ENCODE data around the gene IL32. TPM values are rescaled to one million over a fixed set of nuclear protein-coding genes. Genes with fewer than 3 reads are reported as not detected.

Gene IL32
- total and polyA plus RNA-seq, 2 donors = 175 to 343 TPM

GRCh38 chr16:3026003-3026378 lies 39.4 kb upstream of the IL32 start:
- Histone ChIP-seq H3K4me1 (ENCODE audit: control insufficient read depth in 2 of 2, insufficient read depth in 2 of 2, low read length in 2 of 2) (peaks cover 36 to 64% of the 10 kb centered on the region in 2 donors), H3K4me3 (ENCODE audit: low read length in 2 of 2) (no peak overlapping the region), H3K36me3 (ENCODE audit: control insufficient read depth in 2 of 2, insufficient read depth in 2 of 2, low read length in 1 of 2) (peaks cover 16 to 21% of the 10 kb centered on the region in 2 donors), H3K9me3 (ENCODE audit: control insufficient read depth in 2 of 2, insufficient read depth in 1 of 2, low read length in 1 of 2) (peaks cover 0 to 27% of the 10 kb centered on the region in 2 donors), H3K27me3 (ENCODE audit: control insufficient read depth in 2 of 2, insufficient read depth in 1 of 2, low read length in 1 of 2) (peaks cover 30 to 47% of the 10 kb centered on the region in 2 donors), H3K27ac (ENCODE audit: low read depth in 1 of 2, low read length in 1 of 2) (no peak overlapping the region)
- 97% methylated on average over 8 of the region's 8 CpGs for WGBS
- no peak for DNase-seq (ENCODE audit: low read depth in 6 of 9, low spot score in 9 of 9)

- Histone ChIP-seq H3K9me3 (ENCODE audit: control insufficient read depth in 2 of 2, insufficient read depth in 1 of 2, low read length in 1 of 2) (peaks cover 0 to 24% of the 10 kb centered on the region in 2 donors), H3K4me3 (ENCODE audit: low read length in 2 of 2) (no peak overlapping the region), H3K27me3 (ENCODE audit: control insufficient read depth in 2 of 2, insufficient read depth in 1 of 2, low read length in 1 of 2) (peaks cover 33 to 46% of the 10 kb centered on the region in 2 donors), H3K4me1 (ENCODE audit: control insufficient read depth in 2 of 2, insufficient read depth in 2 of 2, low read length in 2 of 2) (peaks cover 31 to 56% of the 10 kb centered on the region in 2 donors), H3K36me3 (ENCODE audit: control insufficient read depth in 2 of 2, insufficient read depth in 2 of 2, low read length in 1 of 2) (peaks cover 16 to 21% of the 10 kb centered on the region in 2 donors), H3K27ac (ENCODE audit: low read depth in 1 of 2, low read length in 1 of 2) (no peak overlapping the region)
- 98% methylated on average over 24 of the region's 24 CpGs for WGBS
- DNase-seq (ENCODE audit: low read depth in 6 of 9, low spot score in 9 of 9) = no peak
These were observed 38.6 kb upstream of the IL32 start for GRCh38 chr16:3026609-3027488.

DNA sequence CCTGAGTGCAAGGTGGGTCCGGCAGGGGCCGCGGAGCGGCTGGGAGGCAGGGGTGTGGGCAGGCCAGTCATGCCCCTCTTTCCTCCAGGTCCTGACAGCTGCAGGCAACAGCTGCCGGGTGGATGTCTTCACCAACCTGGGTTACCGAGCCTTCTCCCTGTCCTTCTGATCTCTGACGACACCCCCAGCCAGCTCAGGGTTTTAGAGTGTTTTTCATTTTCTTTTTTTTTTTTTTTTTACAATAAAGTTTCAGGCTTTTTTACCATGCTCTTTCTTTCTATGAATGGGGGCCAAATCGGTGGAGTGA lies 38.0 kb upstream of the IL32 start:
- Histone ChIP-seq H3K27ac (ENCODE audit: low read depth in 1 of 2, low read length in 1 of 2) (no peak overlapping the region), H3K36me3 (ENCODE audit: control insufficient read depth in 2 of 2, insufficient read depth in 2 of 2, low read length in 1 of 2) (peaks cover 16 to 21% of the 10 kb centered on the region in 2 donors), H3K4me1 (ENCODE audit: control insufficient read depth in 2 of 2, insufficient read depth in 2 of 2, low read length in 2 of 2) (peaks cover 26 to 50% of the 10 kb centered on the region in 2 donors), H3K9me3 (ENCODE audit: control insufficient read depth in 2 of 2, insufficient read depth in 1 of 2, low read length in 1 of 2) (peaks cover 0 to 24% of the 10 kb centered on the region in 2 donors), H3K4me3 (ENCODE audit: low read length in 2 of 2) (no peak overlapping the region), H3K27me3 (ENCODE audit: control insufficient read depth in 2 of 2, insufficient read depth in 1 of 2, low read length in 1 of 2) (peaks cover 36 to 46% of the 10 kb centered on the region in 2 donors)
- no peak for DNase-seq (ENCODE audit: low read depth in 6 of 9, low spot score in 9 of 9)
- WGBS = 96% methylated on average over 8 of the region's 8 CpGs

DNA sequence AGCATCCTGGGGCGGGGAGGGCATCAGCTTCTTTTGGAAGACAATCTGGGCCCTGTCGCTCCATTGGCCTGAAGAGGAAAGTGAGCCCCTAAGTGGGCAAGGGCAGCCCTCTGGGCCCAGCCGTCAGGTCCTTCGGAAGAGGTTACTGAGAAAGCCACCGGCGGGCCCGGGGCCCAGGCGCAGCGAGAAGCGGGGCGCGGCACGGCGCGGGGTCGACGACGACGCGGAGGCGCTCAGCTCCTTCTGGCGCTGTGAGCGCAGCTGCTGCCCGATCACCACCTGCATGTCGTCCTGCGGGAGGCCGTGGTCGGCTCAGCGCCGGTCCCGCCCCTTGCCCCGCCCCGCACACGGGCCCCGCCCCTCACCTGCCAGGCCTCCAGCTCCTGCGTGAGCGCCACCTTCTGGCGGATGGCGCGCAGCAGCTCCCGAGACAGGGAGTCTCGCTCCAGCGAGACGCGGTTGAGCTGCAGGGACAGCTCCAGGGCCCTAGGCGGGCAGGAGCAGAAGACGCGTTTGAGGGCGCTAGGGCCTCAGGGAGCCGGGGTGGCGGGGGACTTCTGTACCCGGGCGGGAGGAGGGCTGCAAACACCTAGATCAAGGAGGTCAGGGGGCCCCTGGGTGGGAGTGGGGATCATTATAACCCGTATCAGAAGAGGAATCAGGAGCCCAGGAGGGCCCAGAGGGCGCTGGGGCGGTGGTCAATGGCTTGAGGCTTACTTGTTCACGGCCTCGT lies 37.3 kb upstream of the IL32 start:
- H3K4me3 ChIP-seq (ENCODE audit: low read length in 2 of 2) = peak overlapping the region in 1 of 2 donors; percentile 23
- H3K27ac ChIP-seq (ENCODE audit: low read depth in 1 of 2, low read length in 1 of 2) = peak overlapping the region in 1 of 2 donors; percentile 68
- H3K36me3 ChIP-seq (ENCODE audit: control insufficient read depth in 2 of 2, insufficient read depth in 2 of 2, low read length in 1 of 2) = peaks cover 16 to 21% of the 10 kb centered on the region in 2 donors
- WGBS = 7% methylated on average over 58 of the region's 58 CpGs
- DNase-seq (ENCODE audit: low read depth in 6 of 9, low spot score in 9 of 9) = peak; percentile 57 to 92 (median 85)
- H3K27me3 ChIP-seq (ENCODE audit: control insufficient read depth in 2 of 2, insufficient read depth in 1 of 2, low read length in 1 of 2) = peaks cover 41 to 49% of the 10 kb centered on the region in 2 donors
- H3K4me1 ChIP-seq (ENCODE audit: control insufficient read depth in 2 of 2, insufficient read depth in 2 of 2, low read length in 2 of 2) = peaks cover 20 to 43% of the 10 kb centered on the region in 2 donors
- H3K9me3 ChIP-seq (ENCODE audit: control insufficient read depth in 2 of 2, insufficient read depth in 1 of 2, low read length in 1 of 2) = peaks cover 0 to 24% of the 10 kb centered on the region in 2 donors

- Histone ChIP-seq H3K9me3 (ENCODE audit: control insufficient read depth in 2 of 2, insufficient read depth in 1 of 2, low read length in 1 of 2) (peaks cover 0 to 24% of the 10 kb centered on the region in 2 donors), H3K4me1 (ENCODE audit: control insufficient read depth in 2 of 2, insufficient read depth in 2 of 2, low read length in 2 of 2) (peaks cover 14 to 36% of the 10 kb centered on the region in 2 donors), H3K36me3 (ENCODE audit: control insufficient read depth in 2 of 2, insufficient read depth in 2 of 2, low read length in 1 of 2) (peaks cover 16 to 21% of the 10 kb centered on the region in 2 donors)
These were observed 36.6 kb upstream of the IL32 start for GRCh38 chr16:3028716-3029319.

GRCh38 chr16:3029491-3030221 lies 35.8 kb upstream of the IL32 start:
- peaks cover 51 to 64% of the 10 kb centered on the region in 2 donors for H3K27me3 ChIP-seq (ENCODE audit: control insufficient read depth in 2 of 2, insufficient read depth in 1 of 2, low read length in 1 of 2)
- H3K27ac ChIP-seq (ENCODE audit: low read depth in 1 of 2, low read length in 1 of 2) = no peak overlapping the region
- DNase-seq (ENCODE audit: low read depth in 6 of 9, low spot score in 9 of 9) = peak in 1 of 9 donors; percentile 32
- peaks cover 0 to 24% of the 10 kb centered on the region in 2 donors for H3K9me3 ChIP-seq (ENCODE audit: control insufficient read depth in 2 of 2, insufficient read depth in 1 of 2, low read length in 1 of 2)
- H3K36me3 ChIP-seq (ENCODE audit: control insufficient read depth in 2 of 2, insufficient read depth in 2 of 2, low read length in 1 of 2) = peaks cover 16 to 21% of the 10 kb centered on the region in 2 donors
- no peak overlapping the region for H3K4me3 ChIP-seq (ENCODE audit: low read length in 2 of 2)
- WGBS = 9% methylated on average over 59 of the region's 59 CpGs
- H3K4me1 ChIP-seq (ENCODE audit: control insufficient read depth in 2 of 2, insufficient read depth in 2 of 2, low read length in 2 of 2) = peaks cover 13 to 28% of the 10 kb centered on the region in 2 donors

More at GRCh38 chr16:3028716-3029319, 36.6 kb upstream of the IL32 start:
- DNase-seq (ENCODE audit: low read depth in 6 of 9, low spot score in 9 of 9) = no peak
- WGBS = 31% methylated on average over 15 of the region's 15 CpGs
- peaks cover 48 to 56% of the 10 kb centered on the region in 2 donors for H3K27me3 ChIP-seq (ENCODE audit: control insufficient read depth in 2 of 2, insufficient read depth in 1 of 2, low read length in 1 of 2)
- peak overlapping the region in 1 of 2 donors; percentile 15 for H3K4me3 ChIP-seq (ENCODE audit: low read length in 2 of 2)
- no peak overlapping the region for H3K27ac ChIP-seq (ENCODE audit: low read depth in 1 of 2, low read length in 1 of 2)

- Histone ChIP-seq H3K27me3 (ENCODE audit: control insufficient read depth in 2 of 2, insufficient read depth in 1 of 2, low read length in 1 of 2) (peaks cover 59 to 73% of the 10 kb centered on the region in 2 donors), H3K36me3 (ENCODE audit: control insufficient read depth in 2 of 2, insufficient read depth in 2 of 2, low read length in 1 of 2) (peaks cover 16 to 19% of the 10 kb centered on the region in 2 donors), H3K4me1 (ENCODE audit: control insufficient read depth in 2 of 2, insufficient read depth in 2 of 2, low read length in 2 of 2) (peaks cover 13 to 25% of the 10 kb centered on the region in 2 donors), H3K27ac (ENCODE audit: low read depth in 1 of 2, low read length in 1 of 2) (no peak overlapping the region), H3K4me3 (ENCODE audit: low read length in 2 of 2) (no peak overlapping the region), H3K9me3 (ENCODE audit: control insufficient read depth in 2 of 2, insufficient read depth in 1 of 2, low read length in 1 of 2) (peaks cover 0 to 24% of the 10 kb centered on the region in 2 donors)
- no peak for DNase-seq (ENCODE audit: low read depth in 6 of 9, low spot score in 9 of 9)
- WGBS = 86% methylated on average over 33 of the region's 33 CpGs
These were observed 34.9 kb upstream of the IL32 start for GRCh38 chr16:3030222-3031212.

Data from thymus (tissue), 11 donors.